Hepatocyte (in vitro differentiated cells): Measurements from ENCODE around the gene P4HA1.
"Not testable (repeated sequence)": the region's sequence is repeated elsewhere in the genome, so short reads cannot be mapped to it uniquely, and the experiment has no call there.

Experiments
- EZH2 ChIP-seq: fragments of 200-600 bp; sonication (generic); IDR thresholded peaks from 2 replicates; pipeline ENCODE4 v1.6.1; 2016; ENCODE audit warnings: antibody characterized with exemption, mild to moderate bottlenecking, borderline replicate concordance
- TF ChIP-seq, protein P1 (sequence below): fragments of 200-600 bp; sonication (generic); IDR thresholded peaks from 2 replicates; pipeline ENCODE4 v1.5.1; 2016; ENCODE audit warnings: antibody characterized with exemption, mild to moderate bottlenecking; ENCODE audit not compliant: poor library complexity

- TF ChIP-seq EZH2: not testable (repeated sequence)
- TF ChIP-seq, protein P1, sequence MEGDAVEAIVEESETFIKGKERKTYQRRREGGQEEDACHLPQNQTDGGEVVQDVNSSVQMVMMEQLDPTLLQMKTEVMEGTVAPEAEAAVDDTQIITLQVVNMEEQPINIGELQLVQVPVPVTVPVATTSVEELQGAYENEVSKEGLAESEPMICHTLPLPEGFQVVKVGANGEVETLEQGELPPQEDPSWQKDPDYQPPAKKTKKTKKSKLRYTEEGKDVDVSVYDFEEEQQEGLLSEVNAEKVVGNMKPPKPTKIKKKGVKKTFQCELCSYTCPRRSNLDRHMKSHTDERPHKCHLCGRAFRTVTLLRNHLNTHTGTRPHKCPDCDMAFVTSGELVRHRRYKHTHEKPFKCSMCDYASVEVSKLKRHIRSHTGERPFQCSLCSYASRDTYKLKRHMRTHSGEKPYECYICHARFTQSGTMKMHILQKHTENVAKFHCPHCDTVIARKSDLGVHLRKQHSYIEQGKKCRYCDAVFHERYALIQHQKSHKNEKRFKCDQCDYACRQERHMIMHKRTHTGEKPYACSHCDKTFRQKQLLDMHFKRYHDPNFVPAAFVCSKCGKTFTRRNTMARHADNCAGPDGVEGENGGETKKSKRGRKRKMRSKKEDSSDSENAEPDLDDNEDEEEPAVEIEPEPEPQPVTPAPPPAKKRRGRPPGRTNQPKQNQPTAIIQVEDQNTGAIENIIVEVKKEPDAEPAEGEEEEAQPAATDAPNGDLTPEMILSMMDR: not testable (repeated sequence)
These were observed 106.9 kb downstream of the P4HA1 start for GRCh38 chr10:72989771-72990170.
